BLaER1 treated with 17β-estradiol and CSF1 and Interleukin-3, amounts not matched to agents 10 nM and 100 nM (cell line): ENCODE data around the gene CCL28.
A peak's percentile ranks its signal among the peaks of the same experiment; 100 is the strongest.

Experiments
- H3K27ac ChIP-seq, 11 experiments: shearing (Covaris generic); formaldehyde crosslinking; 2 replicates each; pipeline ENCODE4 v1.8.1; 2022
- H3K27me3 ChIP-seq, 11 experiments: shearing (Covaris generic); formaldehyde crosslinking; 2 replicates each; pipeline ENCODE4 v1.8.1; 2022
- H3K36me3 ChIP-seq, 11 experiments: shearing (Covaris generic); formaldehyde crosslinking; 2 replicates each; pipeline ENCODE4 v1.8.1; 2022
- H3K4me1 ChIP-seq, 10 experiments: shearing (Covaris generic); formaldehyde crosslinking; 2 replicates each; pipeline ENCODE4 v1.8.1; 2022
- H3K4me2 ChIP-seq, 11 experiments: shearing (Covaris generic); formaldehyde crosslinking; 2 replicates each; pipeline ENCODE4 v1.8.1; 2022
- H3K4me3 ChIP-seq, 10 experiments: shearing (Covaris generic); formaldehyde crosslinking; 2 replicates each; pipeline ENCODE4 v1.8.1; 2022
- H3K9ac ChIP-seq, 11 experiments: shearing (Covaris generic); formaldehyde crosslinking; 2 replicates each; pipeline ENCODE4 v1.8.1; 2022
- H3K9me3 ChIP-seq, 11 experiments: shearing (Covaris generic); formaldehyde crosslinking; replicated peaks in 1 of 11; 2 replicates each; pipeline ENCODE4 v1.8.1; 2022
- H4K20me1 ChIP-seq, 11 experiments: shearing (Covaris generic); formaldehyde crosslinking; 2 replicates each; pipeline ENCODE4 v1.8.1; 2022
- Cebpa-rat ChIP-seq, 11 experiments: shearing (Covaris generic); IDR thresholded peaks; 2 replicates each; pipeline ENCODE4 v1.8.1; 2022

CCL28 gene

GRCh38 chr5:43390471-43390870, 21.7 kb downstream of the CCL28 start:
- H3K4me3 ChIP-seq = no peak overlapping the region
- H3K27me3 ChIP-seq = no peaks in the 10 kb centered on the region
- peaks cover 0 to 15% (median 7%) of the 10 kb centered on the region in 11 experiments; a peak in 5 of 22 replicates for H3K36me3 ChIP-seq
- H3K4me1 ChIP-seq = peaks cover 0 to 15% (median 3%) of the 10 kb centered on the region in 10 experiments; a peak in 8 of 20 replicates
- peak overlapping the region in 1 of 11 experiments; percentile 21; a peak in 1 of 22 replicates for H3K9ac ChIP-seq
- TF ChIP-seq Cebpa-rat (IDR thresholded peaks at IDR 0.05) = no peak
- no peaks in the 10 kb centered on the region for H3K9me3 ChIP-seq
- H4K20me1 ChIP-seq = no peaks in the 10 kb centered on the region
- H3K4me2 ChIP-seq = peak overlapping the region in 3 of 11 experiments; percentile 10 to 57 (median 47); a peak in 3 of 22 replicates
- H3K27ac ChIP-seq = no peak overlapping the region

DNA sequence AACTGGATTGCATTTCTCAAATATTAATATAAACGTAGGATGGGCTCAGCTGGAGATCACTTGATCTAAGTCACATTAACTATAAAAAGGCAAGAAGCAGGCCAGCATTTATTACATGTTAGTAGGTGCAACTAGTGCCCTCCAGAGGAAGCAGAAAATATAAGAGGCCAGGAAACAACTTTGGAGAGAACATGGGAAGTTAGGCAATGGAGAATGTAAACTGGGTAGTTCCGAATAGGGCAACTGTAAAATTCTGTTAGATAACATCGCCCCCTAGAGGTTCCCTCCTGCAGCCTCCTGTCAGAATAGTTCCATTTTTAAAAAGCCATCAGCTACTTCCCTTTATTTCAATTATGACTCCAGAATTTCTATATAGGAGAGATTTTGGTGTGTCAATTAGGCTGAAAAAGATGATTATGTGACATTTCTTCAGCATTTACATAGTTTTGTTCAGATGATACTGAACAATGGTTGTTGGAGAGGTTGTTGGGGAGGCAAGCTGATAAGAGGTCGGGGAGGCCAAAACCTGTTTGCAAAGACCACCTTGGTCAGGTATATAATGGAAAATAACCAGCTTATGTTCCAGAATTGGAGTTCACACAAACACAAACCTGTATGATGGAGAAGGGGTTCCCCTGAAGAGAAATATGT, 22.4 kb downstream of the CCL28 start:
- H3K4me3 ChIP-seq = no peak overlapping the region
- no peaks in the 10 kb centered on the region for H3K27me3 ChIP-seq
- H3K9me3 ChIP-seq = no peaks in the 10 kb centered on the region
- H3K4me1 ChIP-seq = peaks cover 0 to 15% (median 3%) of the 10 kb centered on the region in 10 experiments; a peak in 8 of 20 replicates
- H3K9ac ChIP-seq = no peak overlapping the region
- TF ChIP-seq Cebpa-rat (IDR thresholded peaks at IDR 0.05) = no peak
- peak overlapping the region in 3 of 11 experiments; percentile 10 to 57 (median 47); a peak in 3 of 22 replicates for H3K4me2 ChIP-seq
- no peak overlapping the region for H3K27ac ChIP-seq
- H4K20me1 ChIP-seq = no peaks in the 10 kb centered on the region
- H3K36me3 ChIP-seq = peaks cover 0 to 15% (median 7%) of the 10 kb centered on the region in 11 experiments; a peak in 5 of 22 replicates

DNA sequence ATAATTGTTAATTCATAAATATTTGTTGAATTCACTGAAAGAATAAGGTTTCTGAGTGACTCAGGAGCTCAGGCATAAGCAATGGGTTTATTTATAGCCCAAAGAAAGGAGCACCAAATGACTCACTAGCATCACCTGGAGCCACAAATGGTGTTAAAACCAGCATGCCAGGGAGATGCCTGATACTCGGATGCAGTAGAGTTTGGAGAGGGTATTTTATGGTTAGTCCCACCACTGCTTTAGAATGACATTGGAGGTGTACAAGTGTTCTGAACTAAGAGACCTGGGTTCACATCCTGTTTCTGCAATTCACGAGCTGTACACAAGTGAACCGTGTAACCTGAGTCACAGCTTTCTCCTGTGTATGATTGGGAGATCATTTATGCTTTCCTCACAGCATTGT, 25.2 kb downstream of the CCL28 start:
- Histone ChIP-seq H3K27ac (no peak overlapping the region), H3K4me3 (no peak overlapping the region), H3K27me3 (no peaks in the 10 kb centered on the region), H3K36me3 (peaks cover 0 to 29% (median 10%) of the 10 kb centered on the region in 11 experiments; a peak in 7 of 22 replicates), H3K9me3 (no peaks in the 10 kb centered on the region), H3K4me2 (no peak overlapping the region), H3K4me1 (peaks cover 0 to 15% (median 3%) of the 10 kb centered on the region in 10 experiments; a peak in 8 of 20 replicates), H3K9ac (no peak overlapping the region), H4K20me1 (no peaks in the 10 kb centered on the region)
- TF ChIP-seq Cebpa-rat (IDR thresholded peaks at IDR 0.05) = no peak

- H3K9me3 ChIP-seq = no peaks in the 10 kb centered on the region
- no peaks in the 10 kb centered on the region for H4K20me1 ChIP-seq
- no peak overlapping the region for H3K4me3 ChIP-seq
- H3K27me3 ChIP-seq = no peaks in the 10 kb centered on the region
- H3K4me2 ChIP-seq = no peak overlapping the region
- TF ChIP-seq Cebpa-rat (IDR thresholded peaks at IDR 0.05) = no peak
- peaks cover 0 to 4% (median 0%) of the 10 kb centered on the region in 10 experiments; a peak in 2 of 20 replicates for H3K4me1 ChIP-seq
- H3K27ac ChIP-seq = no peak overlapping the region
- H3K36me3 ChIP-seq = peaks cover 0 to 31% (median 17%) of the 10 kb centered on the region in 11 experiments; a peak in 13 of 22 replicates
- no peak overlapping the region for H3K9ac ChIP-seq
Observed at GRCh38 chr5:43376496-43377140, 35.6 kb downstream of the CCL28 start.

GRCh38 chr5:43371821-43372220, 40.4 kb downstream of the CCL28 start:
- Histone ChIP-seq H3K4me1 (peaks cover 0 to 12% (median 0%) of the 10 kb centered on the region in 10 experiments; a peak in 4 of 20 replicates), H3K9ac (no peak overlapping the region), H3K27ac (no peak overlapping the region), H4K20me1 (no peaks in the 10 kb centered on the region), H3K36me3 (peaks cover 0 to 10% (median 1%) of the 10 kb centered on the region in 11 experiments; a peak in 5 of 22 replicates), H3K9me3 (peaks cover 0 to 12% (median 0%) of the 10 kb centered on the region in 11 experiments; a peak in 4 of 22 replicates), H3K27me3 (no peaks in the 10 kb centered on the region), H3K4me2 (peak overlapping the region in 2 of 11 experiments; percentile 9 to 38; a peak in 1 of 22 replicates), H3K4me3 (no peak overlapping the region)
- no peak for TF ChIP-seq Cebpa-rat (IDR thresholded peaks at IDR 0.05)

GRCh38 chr5:43370352-43370751, 41.8 kb downstream of the CCL28 start:
- H3K9me3 ChIP-seq = peaks cover 0 to 12% (median 0%) of the 10 kb centered on the region in 11 experiments; a peak in 4 of 22 replicates
- H3K36me3 ChIP-seq = no peaks in the 10 kb centered on the region
- H3K4me1 ChIP-seq = peaks cover 0 to 12% (median 0%) of the 10 kb centered on the region in 10 experiments; a peak in 4 of 20 replicates
- no peak overlapping the region for H3K27ac ChIP-seq
- no peak overlapping the region for H3K9ac ChIP-seq
- no peak overlapping the region for H3K4me2 ChIP-seq
- TF ChIP-seq Cebpa-rat (IDR thresholded peaks at IDR 0.05) = no peak
- no peak overlapping the region for H3K4me3 ChIP-seq
- H4K20me1 ChIP-seq = no peaks in the 10 kb centered on the region
- no peaks in the 10 kb centered on the region for H3K27me3 ChIP-seq

- Histone ChIP-seq H3K9me3 (peaks cover 0 to 12% (median 0%) of the 10 kb centered on the region in 11 experiments; a peak in 4 of 22 replicates), H3K4me3 (no peak overlapping the region), H3K27me3 (no peaks in the 10 kb centered on the region), H3K36me3 (no peaks in the 10 kb centered on the region), H3K9ac (no peak overlapping the region), H3K4me2 (no peak overlapping the region), H4K20me1 (no peaks in the 10 kb centered on the region), H3K4me1 (peaks cover 0 to 12% (median 0%) of the 10 kb centered on the region in 10 experiments; a peak in 4 of 20 replicates), H3K27ac (no peak overlapping the region)
- TF ChIP-seq Cebpa-rat (IDR thresholded peaks at IDR 0.05) = no peak
Observed at GRCh38 chr5:43369651-43370050, 42.5 kb downstream of the CCL28 start.

DNA sequence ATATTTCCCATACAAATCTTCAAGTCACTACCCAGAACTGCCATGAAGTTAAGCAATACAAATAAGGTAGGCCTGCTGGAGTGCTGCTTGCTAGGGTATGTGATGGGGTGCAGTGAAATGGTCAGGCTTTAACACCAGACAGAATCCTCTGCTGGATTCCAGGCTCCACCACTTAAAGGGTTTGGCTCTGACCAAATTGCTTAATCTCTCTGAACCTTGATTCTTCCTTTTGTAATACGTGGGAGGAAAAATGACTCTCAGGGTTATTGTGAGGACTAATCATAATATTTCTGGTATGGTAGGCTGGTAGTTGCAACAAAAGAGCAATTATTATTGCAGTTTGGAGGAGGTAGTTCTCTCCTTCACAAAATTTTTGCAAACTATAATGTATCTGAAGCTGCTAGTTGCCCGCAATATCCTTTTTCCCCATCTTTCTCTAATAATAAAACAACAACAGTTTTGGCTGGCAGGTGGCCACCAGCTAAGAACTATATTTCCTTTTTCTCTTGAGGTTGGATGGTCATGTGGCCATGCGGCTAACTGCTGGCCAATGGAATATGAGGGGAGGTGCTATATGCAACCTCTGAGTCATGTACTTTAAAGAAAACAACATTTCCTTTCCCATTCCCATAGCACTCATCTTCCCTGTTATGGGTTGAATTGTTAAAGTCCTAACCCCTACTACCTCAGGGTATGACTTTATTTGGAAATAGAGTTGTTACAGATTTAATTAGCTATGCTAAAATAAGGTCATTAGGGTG, 44.1 kb downstream of the CCL28 start:
- H3K4me2 ChIP-seq = no peak overlapping the region

More for the DNA sequence above, 44.1 kb downstream of the CCL28 start:
- H3K36me3 ChIP-seq = no peaks in the 10 kb centered on the region
- no peaks in the 10 kb centered on the region for H4K20me1 ChIP-seq
- H3K27ac ChIP-seq = no peak overlapping the region
- H3K4me1 ChIP-seq = peaks cover 0 to 12% (median 0%) of the 10 kb centered on the region in 10 experiments; a peak in 4 of 20 replicates
- H3K9me3 ChIP-seq = peaks cover 0 to 12% (median 0%) of the 10 kb centered on the region in 11 experiments; a peak in 4 of 22 replicates
- TF ChIP-seq Cebpa-rat (IDR thresholded peaks at IDR 0.05) = no peak
- no peak overlapping the region for H3K4me3 ChIP-seq
- no peak overlapping the region for H3K9ac ChIP-seq
- H3K27me3 ChIP-seq = no peaks in the 10 kb centered on the region
